ENCODE measurements around the gene TM6SF1.

DNA sequence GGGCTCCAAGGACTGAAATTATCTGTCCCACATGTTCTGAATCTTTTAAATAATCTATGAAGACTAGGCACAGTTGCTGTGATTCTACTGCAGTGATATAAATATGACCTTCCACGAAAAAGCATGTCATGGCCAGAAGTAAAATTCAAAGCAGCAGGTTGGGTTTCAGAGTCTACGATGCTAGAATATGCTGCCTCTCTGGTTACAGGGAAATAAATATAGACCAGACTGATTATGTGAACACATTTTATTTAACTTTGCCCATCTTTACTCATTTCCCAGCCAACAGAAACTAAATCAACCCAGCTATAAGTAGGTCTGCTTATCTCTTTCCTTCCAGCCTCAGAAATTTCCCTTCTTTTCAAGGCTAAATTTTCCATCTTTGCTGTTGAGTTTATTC is 19.9 kb upstream of the TM6SF1 start:
- TF ChIP-seq CTCF (IDR thresholded peaks at IDR 0.05; ENCODE audit: low read depth, low read length, missing input control) (no peak), JUND (IDR thresholded peaks at IDR 0.05) (no peak), TAF1 (conservative IDR thresholded peaks at IDR 0.05) (no peak), RAD21 (IDR thresholded peaks at IDR 0.05) (no peak), REST (IDR thresholded peaks at IDR 0.05) (no peak), FOXA2 (IDR thresholded peaks at IDR 0.05) (no peak)
